Loucy (cell line): ENCODE measurements around the gene WIPI1.

ENCODE experiments used
- EZH2phosphoT487 ChIP-seq: fragments of 200-600 bp; IDR thresholded peaks from 2 replicates; pipeline ENCODE4 v1.6.1; 2018; ENCODE audit warnings: antibody characterized with exemption, mild to moderate bottlenecking, moderate library complexity, borderline replicate concordance
- TF ChIP-seq, protein P1 (sequence below): fragments of 200-600 bp; sonication (generic); conservative IDR thresholded peaks from 2 replicates; pipeline ENCODE4 v1.5.1; 2014; ENCODE audit warnings: mild to moderate bottlenecking, antibody characterized with exemption, low read length

DNA sequence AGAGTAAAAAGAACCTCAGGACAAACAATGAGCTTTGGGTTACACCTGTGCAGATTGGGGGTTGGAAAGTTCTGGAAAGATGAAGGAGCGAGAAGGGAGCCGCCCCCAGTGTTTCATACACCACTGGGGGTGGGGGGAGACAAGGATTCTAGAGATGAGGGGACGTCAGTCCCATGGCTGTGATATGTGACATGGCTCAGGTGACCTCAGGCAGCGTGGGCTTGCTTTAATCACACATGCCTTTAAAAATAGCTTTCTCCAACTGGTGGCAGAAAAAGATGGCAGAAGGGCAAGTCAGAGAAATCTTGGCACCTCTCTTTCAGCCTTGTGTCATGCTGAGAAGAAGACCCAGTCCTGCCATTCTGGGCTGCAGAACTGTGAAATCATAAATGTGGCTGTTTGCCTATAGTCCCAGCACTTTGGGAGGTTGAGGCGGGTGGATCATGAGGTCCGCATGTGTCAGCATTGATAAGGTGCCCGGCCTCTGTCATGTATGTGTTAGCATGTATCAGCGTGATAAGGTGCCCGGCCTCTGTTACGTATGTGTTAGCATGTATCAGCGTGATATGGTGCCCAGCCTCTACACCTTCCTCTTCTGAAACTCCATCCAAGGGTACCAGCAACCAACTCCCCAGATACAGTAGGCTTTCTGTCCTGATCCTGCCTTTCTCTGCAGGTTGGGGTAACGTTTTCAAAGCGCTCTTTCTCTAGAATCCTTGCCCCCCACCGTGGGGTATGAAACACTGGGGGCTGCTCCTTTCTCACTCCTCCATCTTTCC is 25.0 kb downstream of the WIPI1 start:
- TF ChIP-seq, protein P1, sequence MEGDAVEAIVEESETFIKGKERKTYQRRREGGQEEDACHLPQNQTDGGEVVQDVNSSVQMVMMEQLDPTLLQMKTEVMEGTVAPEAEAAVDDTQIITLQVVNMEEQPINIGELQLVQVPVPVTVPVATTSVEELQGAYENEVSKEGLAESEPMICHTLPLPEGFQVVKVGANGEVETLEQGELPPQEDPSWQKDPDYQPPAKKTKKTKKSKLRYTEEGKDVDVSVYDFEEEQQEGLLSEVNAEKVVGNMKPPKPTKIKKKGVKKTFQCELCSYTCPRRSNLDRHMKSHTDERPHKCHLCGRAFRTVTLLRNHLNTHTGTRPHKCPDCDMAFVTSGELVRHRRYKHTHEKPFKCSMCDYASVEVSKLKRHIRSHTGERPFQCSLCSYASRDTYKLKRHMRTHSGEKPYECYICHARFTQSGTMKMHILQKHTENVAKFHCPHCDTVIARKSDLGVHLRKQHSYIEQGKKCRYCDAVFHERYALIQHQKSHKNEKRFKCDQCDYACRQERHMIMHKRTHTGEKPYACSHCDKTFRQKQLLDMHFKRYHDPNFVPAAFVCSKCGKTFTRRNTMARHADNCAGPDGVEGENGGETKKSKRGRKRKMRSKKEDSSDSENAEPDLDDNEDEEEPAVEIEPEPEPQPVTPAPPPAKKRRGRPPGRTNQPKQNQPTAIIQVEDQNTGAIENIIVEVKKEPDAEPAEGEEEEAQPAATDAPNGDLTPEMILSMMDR = no peak
- no peak for TF ChIP-seq EZH2phosphoT487
